HT-29 (cell line): ENCODE data around the gene PLA2G12B. TPM values are rescaled to one million over a fixed set of nuclear protein-coding genes. Genes with fewer than 3 reads are reported as not detected.
"Not testable (repeated sequence)": the region's sequence is repeated elsewhere in the genome, so short reads cannot be mapped to it uniquely, and the experiment has no call there.

Experiments used
- DNase-seq: peaks from one replicate; pipeline ENCODE4 v3.0.0-alpha.2; 2015; ENCODE audit warnings: low spot score
- total RNA-seq: library from RNA; depleted of rRNA; stranded (reverse); fragments of >200 nt; shearing (Covaris generic); gene quantifications from 2 replicates; pipeline ENCODE4 v1.2.3, GENCODE V29; 2014

Gene PLA2G12B
- total RNA-seq, 1 experiment from 2014 or later = not detected

DNA sequence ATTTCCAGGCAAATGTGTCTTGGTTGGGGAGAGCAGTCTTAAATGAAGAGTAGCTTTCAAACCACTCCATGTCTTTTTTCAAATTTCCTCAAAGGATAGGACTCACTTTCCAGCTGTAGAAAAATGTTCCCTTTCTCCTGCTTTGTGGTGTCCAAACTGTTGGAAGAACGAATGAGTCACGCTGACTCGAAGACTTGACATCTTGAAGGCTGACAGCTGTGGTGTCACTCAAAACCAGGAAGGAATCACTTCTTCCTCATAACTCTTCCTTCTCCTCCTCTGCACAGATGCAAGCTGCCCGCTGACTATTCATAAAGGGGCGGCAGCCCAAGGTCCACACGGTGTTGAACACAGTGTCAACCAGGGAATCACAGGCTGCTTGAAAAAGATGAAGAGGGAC lies 19.2 kb downstream of the PLA2G12B start:
- DNase-seq = peak; percentile 9

- DNase-seq = no peak
Measured at GRCh38 chr10:72932259-72933015, 22.2 kb downstream of the PLA2G12B start.

- DNase-seq = no peak
Measured at GRCh38 chr10:72930276-72930675, 24.3 kb downstream of the PLA2G12B start.

- no peak for DNase-seq
Measured at GRCh38 chr10:72928798-72929197, 25.8 kb downstream of the PLA2G12B start.

DNA sequence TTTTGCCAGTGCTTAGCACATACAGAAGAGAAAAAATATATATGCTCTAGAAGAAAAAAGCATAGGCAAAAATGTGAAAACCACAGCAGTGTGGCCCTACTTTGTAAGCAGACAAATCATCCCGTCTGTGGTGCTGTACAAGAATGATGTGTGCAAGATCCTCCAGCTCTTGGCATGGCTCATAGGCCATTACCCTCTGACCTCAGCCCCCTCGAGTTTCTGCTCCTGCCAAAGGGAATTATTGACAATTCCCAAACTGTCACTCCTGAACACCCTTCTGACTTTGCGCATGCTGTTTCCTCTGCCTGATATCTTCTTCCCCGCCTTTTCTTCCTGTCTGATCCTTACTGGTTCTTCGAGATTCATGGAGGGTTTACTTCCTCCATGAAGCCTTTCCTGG lies 27.1 kb downstream of the PLA2G12B start:
- DNase-seq = no peak

DNA sequence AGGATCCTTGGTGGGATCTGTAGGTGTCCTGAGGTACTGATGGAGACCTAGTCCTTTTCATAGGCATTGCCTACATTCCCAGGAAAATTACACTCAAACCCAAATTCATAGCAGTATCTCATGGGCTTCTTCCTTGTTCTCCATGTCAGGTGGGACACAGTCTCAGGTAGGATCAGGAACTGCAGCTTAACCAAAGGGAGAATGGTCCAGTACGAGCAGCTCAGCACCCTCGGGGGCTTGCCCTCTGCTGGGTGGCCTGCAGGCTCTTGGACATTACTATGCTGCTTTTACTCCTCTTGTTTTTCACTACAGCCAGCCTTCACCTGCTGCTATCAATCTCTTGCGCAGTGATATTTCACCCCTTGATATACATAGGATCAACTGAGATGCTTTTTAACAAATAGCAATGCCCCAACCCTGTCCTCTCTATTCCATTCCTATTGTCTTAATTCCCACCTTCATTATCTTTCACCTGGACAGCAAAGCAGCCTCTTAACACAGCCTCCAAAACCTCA lies 28.6 kb downstream of the PLA2G12B start:
- DNase-seq = no peak

DNA sequence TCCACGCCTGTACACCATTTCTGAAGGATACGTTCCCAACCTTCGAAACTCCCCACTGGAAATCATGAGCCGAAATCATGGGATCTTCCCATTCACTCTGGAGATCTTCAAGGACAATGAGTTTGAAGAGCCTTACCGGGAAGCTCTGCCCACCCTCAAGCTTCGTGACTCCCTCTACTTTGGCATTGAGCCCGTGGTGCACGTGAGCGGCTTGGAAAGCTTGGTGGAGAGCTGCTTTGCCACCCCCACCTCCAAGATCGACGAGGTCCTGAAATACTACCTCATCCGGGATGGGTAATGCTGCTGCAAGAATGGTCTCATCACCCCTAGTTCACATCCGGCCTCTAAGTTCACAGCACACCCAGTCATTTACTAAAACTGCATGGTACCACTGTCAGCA lies 30.3 kb downstream of the PLA2G12B start:
- DNase-seq = no peak

DNA sequence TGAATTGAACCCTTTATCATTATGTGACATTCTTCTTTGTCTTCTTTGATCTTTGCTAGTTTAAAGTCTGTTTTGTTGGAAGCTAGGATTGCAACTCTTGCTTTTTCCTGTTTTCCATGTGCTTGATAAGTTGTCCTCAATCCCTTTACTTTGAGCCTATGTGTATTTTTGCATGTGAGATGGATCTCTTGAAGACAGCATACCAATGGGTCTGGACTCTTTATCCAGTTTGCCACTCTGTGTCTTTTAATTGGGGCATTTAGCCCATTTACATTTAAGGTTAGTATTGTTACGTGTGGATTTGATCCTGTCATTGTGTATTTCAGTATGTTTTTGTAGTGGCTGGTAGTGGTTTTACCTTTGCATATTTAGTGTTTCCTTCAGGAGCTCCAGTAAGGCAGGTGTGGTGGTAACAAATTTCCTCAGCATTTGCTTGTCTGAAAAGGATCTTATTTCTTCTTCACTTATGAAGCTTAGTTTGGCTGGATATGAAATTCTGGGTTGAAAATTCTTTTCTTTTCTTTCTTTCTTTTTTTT lies 33.4 kb downstream of the PLA2G12B start:
- DNase-seq = not testable (repeated sequence)

GRCh38 chr10:72918352-72918751 lies 36.3 kb downstream of the PLA2G12B start:
- no peak for DNase-seq

GRCh38 chr10:72917803-72918332 lies 36.7 kb downstream of the PLA2G12B start:
- DNase-seq = not testable (repeated sequence)

GRCh38 chr10:72917201-72917600 lies 37.4 kb downstream of the PLA2G12B start:
- not testable (repeated sequence) for DNase-seq

DNA sequence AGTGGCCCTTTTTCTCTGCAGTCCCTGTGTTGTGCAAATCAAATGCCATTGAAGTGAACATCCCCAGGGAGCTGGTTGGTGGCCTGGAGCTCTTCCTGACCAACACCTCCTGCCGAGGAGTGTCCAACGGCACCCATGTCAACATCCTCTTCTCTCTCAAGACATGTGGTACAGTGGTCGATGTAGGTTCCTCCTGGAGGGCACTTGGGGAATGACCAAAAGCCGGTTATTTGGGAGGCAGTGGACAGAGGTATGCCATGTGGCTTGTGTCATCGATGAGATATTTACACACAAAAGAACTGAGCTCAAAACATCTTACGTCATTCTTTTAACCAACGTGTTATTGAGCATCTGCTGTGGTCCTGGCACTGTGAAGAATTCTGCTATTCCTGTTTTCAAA lies 41.3 kb downstream of the PLA2G12B start:
- DNase-seq = no peak

GRCh38 chr10:72912736-72913135 lies 41.9 kb downstream of the PLA2G12B start:
- no peak for DNase-seq

DNA sequence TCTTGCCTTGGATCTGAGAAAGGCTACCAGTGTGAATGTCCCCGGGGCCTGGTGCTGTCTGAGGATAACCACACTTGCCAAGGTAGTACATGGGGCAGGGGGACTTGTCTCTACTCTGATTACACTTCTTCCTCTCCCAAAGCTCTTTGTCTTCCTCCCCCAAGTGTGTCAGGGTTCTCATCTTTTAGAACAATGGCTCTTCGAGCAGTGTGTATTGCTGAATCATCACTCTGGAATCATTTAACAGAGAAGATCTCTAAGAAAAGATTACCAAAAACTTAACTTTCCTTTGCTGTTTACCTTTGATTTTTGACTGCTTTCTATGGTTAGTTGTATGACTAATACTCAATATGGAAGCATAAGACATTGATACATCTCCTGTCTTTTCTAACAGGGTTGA lies 42.8 kb downstream of the PLA2G12B start:
- DNase-seq = no peak

DNA sequence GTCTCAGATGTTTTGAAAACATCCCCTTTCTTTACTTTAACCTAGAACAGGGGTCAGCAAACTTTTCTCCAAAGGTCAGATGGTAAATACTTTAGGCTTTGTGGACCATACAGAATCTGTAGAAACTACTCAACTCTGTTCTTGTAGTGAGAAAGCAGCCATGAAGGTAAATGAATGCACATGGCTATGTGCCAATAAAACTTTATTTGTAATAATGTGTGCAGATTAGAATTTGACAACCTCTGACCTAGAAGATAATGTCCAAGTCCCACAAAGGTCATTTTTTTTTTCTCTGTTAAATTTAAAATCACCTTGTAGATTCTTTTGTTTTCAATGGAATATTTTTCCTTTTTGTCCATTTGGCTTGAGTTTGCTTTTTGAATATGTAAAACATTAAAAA lies 43.9 kb downstream of the PLA2G12B start:
- DNase-seq = no peak

DNA sequence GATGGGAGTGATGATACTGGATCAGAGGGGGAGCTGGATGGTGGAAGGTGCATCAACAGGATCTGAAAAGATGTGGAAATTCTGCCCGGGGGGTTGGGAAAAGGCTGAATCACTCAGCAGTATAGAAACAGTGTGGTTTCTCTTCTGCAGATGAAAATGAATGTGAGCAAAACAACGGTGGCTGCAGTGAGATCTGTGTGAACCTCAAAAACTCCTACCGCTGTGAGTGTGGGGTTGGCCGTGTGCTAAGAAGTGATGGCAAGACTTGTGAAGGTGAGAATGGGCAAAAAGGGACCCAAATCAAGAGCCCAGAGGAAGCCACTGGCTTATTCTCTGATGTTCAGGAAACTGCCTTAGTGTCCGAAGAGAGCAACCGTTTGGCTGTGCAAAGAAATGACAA lies 48.2 kb downstream of the PLA2G12B start:
- no peak for DNase-seq

GRCh38 chr10:72904806-72905205 lies 49.8 kb downstream of the PLA2G12B start:
- DNase-seq = no peak

DNA sequence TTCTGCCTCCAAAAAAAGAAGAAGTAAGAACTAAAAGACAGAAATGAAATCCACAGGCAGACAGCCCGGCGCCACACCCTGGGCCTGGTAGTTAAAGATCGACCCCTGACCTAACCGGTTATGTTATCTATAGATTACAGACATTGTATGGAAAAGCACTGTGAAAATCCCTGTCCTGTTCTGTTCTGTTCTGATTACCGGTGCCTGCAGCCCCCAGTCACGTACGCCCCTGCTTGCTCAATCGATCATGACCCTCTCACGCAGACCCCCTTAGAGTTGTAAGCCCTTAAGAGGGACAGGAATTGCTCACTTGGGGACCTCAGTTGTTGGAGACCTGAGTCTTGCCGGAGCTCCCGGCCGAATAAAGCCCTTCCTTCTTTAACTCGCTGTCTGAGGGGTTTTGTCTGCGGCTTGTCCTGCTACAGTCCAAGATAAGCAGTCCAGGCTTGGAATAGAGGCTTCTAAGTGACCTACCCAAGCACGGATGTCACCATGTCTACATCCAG lies 50.6 kb downstream of the PLA2G12B start:
- not testable (repeated sequence) for DNase-seq

DNA sequence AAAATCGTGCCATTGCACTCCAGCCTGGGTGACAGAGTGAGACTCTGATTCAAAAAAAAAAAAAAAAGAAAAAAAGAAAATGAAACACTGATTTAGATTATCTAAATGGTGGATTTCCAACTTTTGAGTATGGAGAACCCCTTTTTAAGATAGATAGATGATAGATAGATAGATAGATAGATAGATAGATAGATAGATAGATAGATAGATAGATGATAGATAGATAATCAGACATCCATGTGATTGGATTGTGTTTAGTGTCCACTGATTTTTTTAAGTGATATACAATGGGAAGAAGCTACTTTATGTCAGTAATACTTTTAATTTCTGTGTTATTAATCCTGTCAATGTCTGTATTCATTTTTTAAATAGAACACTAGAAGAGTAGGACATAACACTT lies 55.1 kb downstream of the PLA2G12B start:
- DNase-seq = no peak

GRCh38 chr10:72898616-72899015 lies 56.0 kb downstream of the PLA2G12B start:
- DNase-seq = no peak

GRCh38 chr10:72895236-72895850 lies 59.3 kb downstream of the PLA2G12B start:
- DNase-seq = no peak

DNA sequence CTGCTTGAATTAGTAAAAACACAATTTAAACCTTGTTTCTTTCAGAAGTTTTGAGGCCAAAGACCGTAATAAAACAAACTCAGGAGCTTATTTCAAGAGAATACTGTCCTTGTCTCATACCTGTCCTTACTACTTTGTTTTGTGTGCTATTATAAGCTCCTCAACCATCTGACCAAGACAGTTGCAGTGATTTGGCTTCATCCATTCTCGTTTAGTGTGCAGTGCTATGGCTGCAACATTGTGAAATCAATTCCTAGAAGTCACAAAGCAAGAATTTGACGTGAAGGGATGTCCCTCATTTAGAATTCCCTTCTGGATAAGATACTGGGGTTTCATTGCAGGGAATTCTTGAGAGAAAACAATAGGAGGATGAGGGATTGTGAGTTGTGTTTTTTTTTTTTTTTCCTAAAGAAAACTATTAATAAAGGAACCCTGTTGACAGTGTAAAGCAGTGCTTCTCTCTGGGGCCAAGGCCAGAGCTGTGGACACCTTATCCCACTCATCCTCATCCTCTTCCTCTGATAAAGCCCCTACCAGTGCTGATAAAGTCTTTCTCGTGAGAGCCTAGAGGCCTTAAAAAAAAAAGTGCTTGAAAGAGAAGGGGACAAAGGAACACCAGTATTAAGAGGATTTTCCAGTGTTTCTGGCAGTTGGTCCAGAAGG lies 61.3 kb downstream of the PLA2G12B start, which contains the start of gene OIT3:
TSS of gene OIT3 (plus strand) at position 604 of the 663 bp plus-strand sequence. CDS start 60 bp downstream, outside the sequence.
- DNase-seq = no peak
